ENCODE results near the gene TDP1. TPM values are rescaled to one million over a fixed set of nuclear protein-coding genes. Genes with fewer than 3 reads are reported as not detected.

Gene TDP1
- total and polyA plus RNA-seq, 12 donors = 2.3 to 24.8 (median 9.6) TPM

DNA sequence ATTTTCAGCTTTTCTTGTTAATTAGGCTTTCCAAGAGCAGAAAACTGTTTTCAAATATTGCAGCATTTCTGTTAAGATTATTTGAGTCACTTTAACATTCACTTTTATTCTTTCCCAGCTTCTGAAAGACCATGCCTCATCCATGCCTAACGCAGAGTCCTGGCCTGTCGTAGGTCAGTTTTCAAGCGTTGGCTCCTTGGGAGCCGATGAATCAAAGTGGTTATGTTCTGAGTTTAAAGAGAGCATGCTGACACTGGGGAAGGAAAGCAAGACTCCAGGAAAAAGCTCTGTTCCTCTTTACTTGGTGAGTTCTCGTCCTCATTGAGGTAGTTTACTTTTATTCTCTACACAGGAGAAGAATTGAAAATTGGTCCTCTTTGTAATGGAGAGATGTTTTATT is 33.1 kb downstream of the TDP1 start:
- Histone ChIP-seq H3K4me3 (no peak overlapping the region), H3K27me3 (no peaks in the 10 kb centered on the region), H3K9me3 (replicated peaks in 1 of 3) (no peaks in the 10 kb centered on the region), H3K27ac (no peak overlapping the region), H3K4me1 (replicated peaks in 1 of 2) (no peaks in the 10 kb centered on the region), H3K36me3 (replicated peaks in 1 of 2) (peaks cover 0 to 8% of the 10 kb centered on the region in 2 donors)
- no peak for TF ChIP-seq POLR2A (IDR thresholded peaks at IDR 0.05)
- TF ChIP-seq, protein P1, sequence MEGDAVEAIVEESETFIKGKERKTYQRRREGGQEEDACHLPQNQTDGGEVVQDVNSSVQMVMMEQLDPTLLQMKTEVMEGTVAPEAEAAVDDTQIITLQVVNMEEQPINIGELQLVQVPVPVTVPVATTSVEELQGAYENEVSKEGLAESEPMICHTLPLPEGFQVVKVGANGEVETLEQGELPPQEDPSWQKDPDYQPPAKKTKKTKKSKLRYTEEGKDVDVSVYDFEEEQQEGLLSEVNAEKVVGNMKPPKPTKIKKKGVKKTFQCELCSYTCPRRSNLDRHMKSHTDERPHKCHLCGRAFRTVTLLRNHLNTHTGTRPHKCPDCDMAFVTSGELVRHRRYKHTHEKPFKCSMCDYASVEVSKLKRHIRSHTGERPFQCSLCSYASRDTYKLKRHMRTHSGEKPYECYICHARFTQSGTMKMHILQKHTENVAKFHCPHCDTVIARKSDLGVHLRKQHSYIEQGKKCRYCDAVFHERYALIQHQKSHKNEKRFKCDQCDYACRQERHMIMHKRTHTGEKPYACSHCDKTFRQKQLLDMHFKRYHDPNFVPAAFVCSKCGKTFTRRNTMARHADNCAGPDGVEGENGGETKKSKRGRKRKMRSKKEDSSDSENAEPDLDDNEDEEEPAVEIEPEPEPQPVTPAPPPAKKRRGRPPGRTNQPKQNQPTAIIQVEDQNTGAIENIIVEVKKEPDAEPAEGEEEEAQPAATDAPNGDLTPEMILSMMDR (IDR thresholded peaks at IDR 0.05) = no peak
- intact Hi-C loops (cut with DNase I) = no loop called here
- no peak for DNase-seq
- WGBS, 4 donors = 95 to 97% (median 96%) methylated on average over 5 of the region's 5 CpGs

DNA sequence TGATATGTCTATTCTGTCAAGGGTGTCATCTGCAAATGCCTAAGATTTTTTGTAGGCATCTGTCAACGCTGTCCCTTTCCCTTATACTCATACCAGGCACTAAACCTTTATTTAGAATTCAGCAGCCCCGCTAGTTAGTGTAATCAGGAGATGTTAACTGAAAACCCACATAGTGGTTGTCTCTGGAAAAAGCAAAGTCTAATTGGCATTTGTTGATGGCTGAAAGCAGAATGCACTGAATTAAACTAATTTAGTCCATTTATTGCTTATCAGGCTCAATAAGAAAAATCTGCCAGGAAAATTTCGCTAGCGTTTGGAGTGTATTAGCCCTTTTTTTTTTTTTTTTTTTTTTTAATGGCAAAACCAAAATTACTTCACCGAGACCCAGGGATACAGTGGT is 34.5 kb downstream of the TDP1 start:
- Histone ChIP-seq H3K36me3 (replicated peaks in 1 of 2) (no peaks in the 10 kb centered on the region), H3K4me3 (no peak overlapping the region), H3K9me3 (replicated peaks in 1 of 3) (no peaks in the 10 kb centered on the region), H3K27ac (no peak overlapping the region), H3K4me1 (replicated peaks in 1 of 2) (no peaks in the 10 kb centered on the region), H3K27me3 (no peaks in the 10 kb centered on the region)
- 83 to 93% (median 91%) methylated on average over 5 of the region's 5 CpGs for WGBS, 4 donors
- intact Hi-C loops (cut with DNase I) = no loop called here
- DNase-seq = no peak
- no peak for TF ChIP-seq POLR2A (IDR thresholded peaks at IDR 0.05)
- TF ChIP-seq, protein P1 (IDR thresholded peaks at IDR 0.05) = no peak

DNA sequence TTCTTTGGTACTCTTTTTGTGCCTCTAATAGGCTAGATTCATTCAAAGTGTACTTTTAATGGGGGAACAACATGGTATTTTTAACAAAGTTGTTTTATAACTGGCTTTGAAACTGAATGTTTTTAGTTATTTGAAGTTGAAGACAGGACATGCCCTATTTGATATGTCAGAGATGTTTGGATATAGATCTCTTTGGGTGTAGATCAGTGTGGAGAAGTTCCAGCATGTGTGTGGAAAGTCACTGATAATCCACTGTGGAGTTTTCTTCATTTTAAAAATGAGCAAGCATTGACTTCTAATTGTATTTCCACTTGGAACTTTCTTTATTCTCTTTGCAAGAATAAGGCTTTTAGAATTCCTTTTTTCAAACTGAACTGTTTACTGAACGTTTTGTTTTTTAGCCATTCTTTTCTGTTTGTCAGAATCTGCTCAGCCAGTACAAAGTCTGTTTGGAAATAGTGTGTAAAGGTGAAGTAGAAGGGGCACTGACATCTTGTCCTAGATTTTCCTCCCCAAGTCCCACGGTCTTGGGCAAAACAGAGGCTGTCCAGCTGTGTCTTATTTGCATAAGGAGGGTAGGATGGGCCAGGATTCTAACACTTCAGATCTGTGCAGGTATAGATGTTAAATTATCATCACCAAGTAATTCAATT is 35.0 kb downstream of the TDP1 start:
- no peak overlapping the region for H3K4me3 ChIP-seq
- no peaks in the 10 kb centered on the region for H3K9me3 ChIP-seq (replicated peaks in 1 of 3)
- H3K4me1 ChIP-seq (replicated peaks in 1 of 2) = no peaks in the 10 kb centered on the region
- no peaks in the 10 kb centered on the region for H3K36me3 ChIP-seq (replicated peaks in 1 of 2)
- H3K27me3 ChIP-seq = no peaks in the 10 kb centered on the region
- intact Hi-C loops (cut with DNase I) = no loop called here
- TF ChIP-seq POLR2A (IDR thresholded peaks at IDR 0.05) = no peak
- TF ChIP-seq, protein P1 (IDR thresholded peaks at IDR 0.05) = no peak
- 58 to 77% (median 69%) methylated on average over 2 of the region's 2 CpGs for WGBS, 4 donors
- H3K27ac ChIP-seq = no peak overlapping the region
- DNase-seq = no peak

DNA sequence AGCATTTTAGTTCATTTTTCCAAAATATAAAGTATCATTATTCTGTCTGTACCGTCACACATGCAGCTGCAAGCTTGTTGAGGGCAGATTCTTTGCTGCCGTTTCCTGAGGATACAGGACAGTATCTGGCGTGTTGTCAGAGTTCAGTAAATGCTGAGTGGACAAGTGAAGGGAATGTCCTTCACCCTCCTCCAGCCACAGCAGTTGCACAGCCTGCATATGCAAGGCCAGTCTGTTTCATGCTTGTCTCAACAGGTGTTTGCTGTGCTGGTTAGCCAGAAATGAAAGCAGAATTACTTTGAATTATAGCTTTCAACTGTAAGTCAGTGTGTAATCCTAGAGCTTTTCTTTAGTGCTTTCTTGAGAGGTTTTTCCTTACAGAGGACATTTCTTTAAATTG is 36.5 kb downstream of the TDP1 start:
- peak in 3 of 7 donors; percentile 6 to 24 (median 16) for DNase-seq
- H3K4me3 ChIP-seq = no peak overlapping the region
- TF ChIP-seq, protein P1 (IDR thresholded peaks at IDR 0.05) = no peak
- no peak for TF ChIP-seq POLR2A (IDR thresholded peaks at IDR 0.05)
- H3K36me3 ChIP-seq (replicated peaks in 1 of 2) = no peaks in the 10 kb centered on the region
- H3K4me1 ChIP-seq (replicated peaks in 1 of 2) = no peaks in the 10 kb centered on the region
- no peak overlapping the region for H3K27ac ChIP-seq
- intact Hi-C loops (cut with DNase I) = no loop called here
- H3K9me3 ChIP-seq (replicated peaks in 1 of 3) = no peaks in the 10 kb centered on the region
- H3K27me3 ChIP-seq = no peaks in the 10 kb centered on the region
- 60 to 81% (median 70%) methylated on average over 3 of the region's 3 CpGs for WGBS, 4 donors
